GM18502 (cell line): Measurements from ENCODE around the gene TARS1.

Source experiments
- ATAC-seq: cut with Tn5 transposase; IDR thresholded peaks from one replicate; pipeline ENCODE4 v1.9.1; 2021; ENCODE audit warnings: mild to moderate bottlenecking; ENCODE audit not compliant: unreplicated experiment, poor library complexity

Gene TARS1

DNA sequence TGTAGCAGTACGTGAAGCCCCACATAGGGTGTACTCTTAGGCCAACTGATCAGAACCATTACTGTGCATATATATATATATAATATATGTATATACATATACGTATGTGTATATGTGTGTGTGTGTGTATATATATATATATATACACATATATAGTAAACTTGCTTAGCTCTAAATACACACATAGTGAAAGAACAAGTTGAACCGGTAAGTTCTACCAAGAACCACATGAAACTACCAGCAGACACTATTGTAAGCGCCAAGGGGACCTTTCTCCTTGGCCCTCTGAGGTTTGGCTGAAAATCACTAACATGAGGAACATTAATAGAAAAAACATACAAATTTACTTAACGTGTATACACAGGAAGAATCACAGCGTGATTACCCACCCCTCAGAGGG lies 1.8 kb upstream of the TARS1 start:
- no peak for ATAC-seq

GRCh38 chr5:33439905-33440481 lies 772 bp upstream of the TARS1 start:
- ATAC-seq, result no peak

DNA sequence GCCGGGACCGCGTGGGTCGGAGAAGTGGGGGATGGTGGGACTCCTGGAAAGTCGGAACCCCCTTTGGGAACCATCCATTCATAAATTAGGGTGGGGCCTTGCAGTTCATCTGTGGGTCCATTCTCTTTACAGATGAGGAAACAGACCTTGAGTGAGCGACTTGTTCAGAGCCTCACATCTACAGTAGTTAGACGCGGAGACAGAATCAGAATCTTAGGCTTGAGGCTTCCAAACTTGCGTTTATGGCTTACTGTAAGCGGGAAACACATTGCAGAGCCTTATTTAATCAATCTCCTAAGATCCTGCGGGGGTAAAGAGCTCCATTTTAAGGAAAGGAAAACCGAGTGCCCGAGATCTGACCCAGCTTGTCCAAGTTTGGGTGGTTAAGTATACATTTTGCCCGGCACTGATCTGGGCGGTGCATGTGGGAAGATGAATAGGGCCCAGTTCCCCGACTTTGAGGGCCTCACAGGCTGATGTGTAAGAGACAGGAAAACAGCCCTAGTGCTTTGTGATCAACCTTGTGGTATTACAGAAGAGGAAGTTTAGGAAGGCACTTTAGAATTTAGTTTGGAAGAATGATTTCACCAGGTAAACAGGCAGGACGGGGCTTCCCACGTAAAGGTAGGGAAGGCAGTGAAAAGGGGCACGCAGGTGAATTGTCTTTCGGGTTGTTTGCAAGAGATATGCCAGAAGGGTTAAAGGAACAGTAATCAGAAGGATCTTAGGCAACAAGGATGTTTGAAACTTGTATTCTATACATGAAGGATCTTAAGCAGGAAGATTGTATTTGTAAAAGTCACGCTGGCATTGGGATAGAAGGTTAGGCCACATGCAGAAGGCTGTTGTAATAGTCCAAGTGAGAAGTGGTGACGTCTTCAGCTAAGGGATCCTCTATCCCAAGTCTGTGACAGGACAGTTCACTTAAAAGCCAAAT lies 744 bp downstream of the TARS1 start:
- ATAC-seq, result peak; percentile 17

- no peak for ATAC-seq
Measured at GRCh38 chr5:33444542-33444941, 3.8 kb downstream of the TARS1 start.

- no peak for ATAC-seq
Measured at GRCh38 chr5:33445798-33446197, 5.0 kb downstream of the TARS1 start.

GRCh38 chr5:33448118-33448517 lies 7.4 kb downstream of the TARS1 start:
- no peak for ATAC-seq

- ATAC-seq, result no peak
Measured at GRCh38 chr5:33457126-33457525, 16.4 kb downstream of the TARS1 start.

DNA sequence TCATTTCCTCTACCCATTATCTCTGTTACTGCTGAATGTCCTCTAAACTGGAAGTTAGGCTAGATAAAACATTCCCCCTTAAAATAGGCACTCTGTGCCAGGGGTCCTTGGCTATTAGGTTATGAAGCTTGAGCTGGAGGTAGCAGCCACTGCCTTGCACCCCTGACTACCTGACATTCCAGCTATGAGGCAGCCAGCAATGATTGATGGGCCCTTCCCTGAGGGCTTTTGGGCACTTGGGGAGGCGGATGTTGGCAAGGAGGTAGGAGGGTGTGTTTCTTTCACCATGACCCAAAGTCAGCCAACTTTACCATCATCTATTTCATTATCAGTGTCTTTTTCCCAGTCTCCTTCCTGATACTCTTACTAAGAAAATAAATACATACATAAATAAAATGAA lies 17.1 kb downstream of the TARS1 start:
- no peak for ATAC-seq

DNA sequence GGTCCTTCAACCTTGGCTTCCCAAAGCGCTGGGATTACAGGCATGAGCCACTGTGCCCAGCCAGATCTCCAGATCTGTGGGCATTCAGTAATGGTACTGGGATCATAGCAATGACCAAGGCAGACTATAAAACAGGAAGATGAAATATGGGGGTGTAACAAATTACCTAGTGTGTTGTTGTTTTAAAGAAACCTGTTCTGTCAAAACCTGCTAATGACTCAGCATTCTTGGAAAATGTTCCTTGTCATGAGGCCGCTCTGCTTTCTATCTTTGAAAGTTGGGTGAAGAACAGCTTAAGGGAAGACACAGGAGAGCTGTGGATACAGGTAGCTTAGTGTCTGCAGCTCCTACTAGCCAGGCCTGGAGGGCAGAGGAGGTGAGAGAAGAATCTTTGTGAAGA lies 19.4 kb downstream of the TARS1 start:
- no peak for ATAC-seq

GRCh38 chr5:33462456-33462855 lies 21.7 kb downstream of the TARS1 start:
- no peak for ATAC-seq

DNA sequence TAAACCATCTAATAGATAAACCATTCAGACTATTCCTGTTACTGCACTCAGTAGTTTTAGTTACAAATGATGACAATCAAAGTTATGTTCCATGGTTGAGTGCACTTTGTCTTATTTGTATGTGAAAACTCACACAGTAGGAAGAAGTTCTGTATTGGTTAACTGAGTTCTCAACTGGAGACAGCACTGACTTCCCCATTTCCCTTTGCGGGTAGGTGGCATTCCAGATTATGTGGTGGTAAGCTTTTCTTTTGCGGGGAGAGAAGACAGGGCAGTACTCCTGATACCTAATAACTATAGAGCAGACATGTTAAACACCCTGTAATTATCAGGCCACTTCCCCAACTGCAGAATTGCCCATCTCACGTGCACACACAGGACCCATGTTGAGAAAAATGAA lies 24.4 kb downstream of the TARS1 start:
- no peak for ATAC-seq

GRCh38 chr5:33468775-33469435 lies 28.1 kb downstream of the TARS1 start:
- ATAC-seq, result no peak

- ATAC-seq, result no peak
Measured at GRCh38 chr5:33470544-33470943, 29.8 kb downstream of the TARS1 start.

DNA sequence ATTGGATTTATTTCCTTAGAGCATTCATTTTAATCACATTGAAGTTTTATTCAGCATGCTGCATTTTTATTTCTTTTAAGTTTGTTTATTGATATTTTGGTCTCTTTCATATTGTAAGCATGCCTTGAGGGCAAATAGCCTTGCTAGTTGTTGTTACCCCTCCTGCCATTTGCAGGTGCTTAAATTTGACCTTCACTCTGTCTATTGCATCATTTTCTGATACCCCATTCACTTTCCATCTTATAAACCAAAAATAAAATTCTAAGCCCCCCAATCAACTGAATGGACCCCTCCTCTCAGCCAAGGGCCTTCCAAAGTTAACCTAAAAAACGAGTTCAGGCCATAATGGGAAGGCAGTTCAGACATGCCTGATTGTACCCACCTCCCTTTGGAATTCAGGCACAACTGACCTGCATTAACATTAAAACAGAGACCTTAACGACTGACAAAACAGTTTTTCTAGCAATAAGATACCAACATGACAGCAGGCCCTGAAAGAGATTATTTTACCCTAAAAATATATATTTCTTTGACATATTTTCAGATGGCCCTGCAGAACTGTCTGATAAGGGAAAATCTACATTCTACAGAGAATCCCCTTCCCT lies 32.1 kb downstream of the TARS1 start:
- ATAC-seq, result no peak

DNA sequence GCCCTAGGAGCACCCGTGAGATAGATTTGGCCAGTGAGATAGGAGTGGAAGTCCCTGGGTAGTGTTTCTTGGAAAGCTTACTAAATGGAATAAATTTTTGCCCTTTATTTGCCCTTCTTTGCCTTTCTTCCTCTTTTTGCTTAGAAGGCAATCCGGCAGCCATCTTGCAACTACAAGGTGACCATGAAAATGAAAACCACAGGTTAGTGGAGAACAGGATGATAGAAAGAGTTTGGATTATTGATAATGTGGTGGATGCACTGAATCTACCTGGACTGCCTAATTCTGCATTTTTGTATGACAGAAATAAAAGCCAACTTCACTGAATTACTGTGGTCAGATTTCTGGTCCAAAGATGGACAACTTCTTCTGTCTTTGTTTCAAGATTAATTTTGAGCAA lies 33.2 kb downstream of the TARS1 start:
- no peak for ATAC-seq

- no peak for ATAC-seq
Measured at GRCh38 chr5:33474931-33475499, 34.2 kb downstream of the TARS1 start.

DNA sequence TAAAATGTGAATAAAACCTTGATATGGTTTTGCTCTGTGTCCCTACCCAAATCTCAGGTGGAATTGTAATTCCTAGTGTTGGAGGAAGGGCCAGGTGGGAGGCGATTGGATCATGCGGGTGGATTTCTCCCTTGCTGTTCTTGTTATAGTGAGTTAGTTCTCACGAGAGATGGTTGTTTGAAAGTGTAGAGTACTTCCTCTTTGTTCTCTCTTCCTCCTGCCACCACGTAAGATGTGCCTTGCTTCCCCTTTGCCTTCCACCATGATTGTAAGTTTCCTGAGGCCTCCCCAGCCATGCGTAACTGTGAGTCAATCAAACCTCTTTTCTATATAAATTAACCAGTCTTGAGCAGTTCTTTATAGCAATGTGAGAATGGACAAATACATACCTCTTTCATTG lies 34.9 kb downstream of the TARS1 start:
- no peak for ATAC-seq

- ATAC-seq, result no peak
Measured at GRCh38 chr5:33476992-33477391, 36.2 kb downstream of the TARS1 start.

GRCh38 chr5:33477816-33478215 lies 37.1 kb downstream of the TARS1 start:
- no peak for ATAC-seq

DNA sequence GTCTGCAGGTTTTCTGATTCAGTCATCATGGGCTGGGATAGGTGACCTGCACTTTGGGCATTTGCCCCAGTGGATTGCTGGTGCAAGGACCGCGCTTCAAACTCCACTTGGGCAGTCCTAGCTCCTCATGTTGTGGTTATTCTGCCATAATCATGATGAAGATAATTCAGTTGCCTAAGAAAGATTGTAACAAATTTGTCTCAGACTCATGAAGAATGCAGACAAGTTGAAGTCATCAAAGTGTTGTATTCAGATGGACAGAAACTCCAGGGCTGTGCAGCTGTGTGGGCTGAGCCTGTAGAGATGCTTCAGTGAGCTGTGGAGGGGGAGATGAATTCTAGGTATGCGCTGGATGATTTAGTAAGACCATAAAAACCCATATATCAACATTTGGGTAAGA lies 38.5 kb downstream of the TARS1 start:
- no peak for ATAC-seq

- ATAC-seq, result no peak
Measured at GRCh38 chr5:33480876-33481275, 40.1 kb downstream of the TARS1 start.
